Astrocyte of the cerebellum (primary cell): Measurements from ENCODE around the gene NCR2.

Experiments
- DNase-seq: peaks from one replicate; pipeline ENCODE4 v3.0.0-alpha.2; 2011; ENCODE audit warnings: low read depth
- H3K4me3 ChIP-seq: 2 replicates; pipeline ENCODE4 v1.5.1; 2011; ENCODE audit warnings: mild to moderate bottlenecking, low read depth, low read length, moderate library complexity
- CTCF ChIP-seq: IDR thresholded peaks from 2 replicates; pipeline ENCODE4 v1.5.1; 2012; ENCODE audit warnings: low read length, low read depth, moderate library complexity, mild to moderate bottlenecking; ENCODE audit errors: missing control alignments
- in situ Hi-C: cut with HindIII; loops from 2 replicates; pipeline ENCODE4 v1.10.0; 2017; ENCODE audit warnings: low sequenced_read_pairs

NCR2 gene

GRCh38 chr6:41377071-41377470, 41.7 kb downstream of the NCR2 start:
- H3K4me3 ChIP-seq, result no peak overlapping the region
- in situ Hi-C loops, result no loop called here
- no peak for DNase-seq
- TF ChIP-seq CTCF, result no peak

GRCh38 chr6:41379306-41379705, 43.9 kb downstream of the NCR2 start:
- TF ChIP-seq CTCF, result no peak
- no peak for DNase-seq
- in situ Hi-C loops, result no loop called here
- H3K4me3 ChIP-seq, result no peak overlapping the region

- in situ Hi-C loops, result no loop called here
- no peak for TF ChIP-seq CTCF
- no peak overlapping the region for H3K4me3 ChIP-seq
- no peak for DNase-seq
Measured at GRCh38 chr6:41386594-41386993, 51.2 kb downstream of the NCR2 start.

GRCh38 chr6:41392246-41392645, 56.8 kb downstream of the NCR2 start:
- no peak for DNase-seq
- in situ Hi-C loops, result no loop called here
- no peak for TF ChIP-seq CTCF
- no peak overlapping the region for H3K4me3 ChIP-seq

- in situ Hi-C loops, result no loop called here
- no peak overlapping the region for H3K4me3 ChIP-seq
- TF ChIP-seq CTCF, result no peak
- no peak for DNase-seq
Measured at GRCh38 chr6:41396335-41396734, 60.9 kb downstream of the NCR2 start.

GRCh38 chr6:41399424-41399823, 64.0 kb downstream of the NCR2 start:
- no peak for TF ChIP-seq CTCF
- in situ Hi-C loops, result no loop called here
- DNase-seq, result no peak

More at GRCh38 chr6:41399424-41399823, 64.0 kb downstream of the NCR2 start:
- H3K4me3 ChIP-seq, result no peak overlapping the region
